K562 (cell line): ENCODE data around the gene PQBP1. TPM values are rescaled to one million over a fixed set of nuclear protein-coding genes. Genes with fewer than 3 reads are reported as not detected.

Experiments
- CTBP1 ChIP-seq: fragments of 450-650 bp; IDR thresholded peaks from 2 replicates; pipeline ENCODE4 v1.6.1; 2016; ENCODE audit warnings: borderline replicate concordance
- EP400 ChIP-seq: fragments of 450-650 bp; IDR thresholded peaks from 2 replicates; pipeline ENCODE4 v1.6.1; 2017; ENCODE audit warnings: antibody characterized with exemption, mild to moderate bottlenecking, moderate library complexity
- FOXP1 ChIP-seq: sonication (generic); formaldehyde crosslinking; IDR thresholded peaks from 2 replicates; pipeline ENCODE4 v1.8.0; 2022; ENCODE audit warnings: mild to moderate bottlenecking, missing genetic modification reagents
- HDAC1 ChIP-seq, 2 experiments: fragments of 450-650 bp; IDR thresholded peaks; 2 replicates each; pipeline ENCODE4 v1.6.1; 2016 to 2017; ENCODE audit warnings: inconsistent platforms in 1 of 2, mild to moderate bottlenecking in 1 of 2, moderate library complexity in 1 of 2
- HEY1 ChIP-seq: fragments of 250-450 bp; sonication (Bioruptor Pico); IDR thresholded peaks from 2 replicates; pipeline ENCODE4 v1.5.0; 2020; ENCODE audit warnings: mild to moderate bottlenecking, moderate library complexity, borderline replicate concordance
- MGA ChIP-seq: fragments of 450-650 bp; IDR thresholded peaks from 2 replicates; pipeline ENCODE4 v1.6.1; 2016; ENCODE audit warnings: mild to moderate bottlenecking, moderate library complexity
- NR2C2 ChIP-seq, 2 experiments: fragments of 200-800 bp in 1 of 2; sonication (Bioruptor generic) in 1 of 2; sonication (generic) in 1 of 2; formaldehyde crosslinking in 1 of 2; IDR thresholded peaks; 2 replicates each; pipeline versions ENCODE4 v1.6.1 to v1.8.0; 2016 to 2022; ENCODE audit warnings: mild to moderate bottlenecking in 1 of 2, missing compliant biosample characterization in 1 of 2, missing genetic modification characterization in 1 of 2, missing genetic modification reagents in 1 of 2
- RBM22 ChIP-seq: fragments of 200-400 bp; formaldehyde crosslinking; IDR thresholded peaks from 2 replicates; pipeline ENCODE4 v1.6.1; 2018; ENCODE audit warnings: low read length, low read depth; ENCODE audit not compliant: poor library complexity, severe bottlenecking
- U2AF1 ChIP-seq: fragments of 200-400 bp; formaldehyde crosslinking; optimal IDR thresholded peaks from 2 replicates; pipeline ENCODE3; 2017; ENCODE audit warnings: mild to moderate bottlenecking, low read depth, low read length, moderate library complexity
- ZC3H4 ChIP-seq: sonication (generic); formaldehyde crosslinking; IDR thresholded peaks from 2 replicates; pipeline ENCODE4 v1.9.0; 2021; ENCODE audit warnings: missing genetic modification reagents, borderline replicate concordance
- ZEB2 ChIP-seq: fragments of 450-650 bp; IDR thresholded peaks from 2 replicates; pipeline ENCODE4 v1.6.1; 2016
- ZNF778 ChIP-seq: fragments of 450-650 bp; formaldehyde crosslinking; IDR thresholded peaks from 2 replicates; pipeline ENCODE4 v1.4.0; 2020; ENCODE audit warnings: mild to moderate bottlenecking, moderate library complexity
- polyA plus RNA-seq, 8 experiments: library from polyadenylated mRNA; depleted of rRNA in 4 of 8; stranded (reverse) in 5 of 8; unstranded in 3 of 8; fragments of >200 nt; fragmentation: Nextera tagmentation in 2 of 8; fragmentation: Illumina TruSeq in 1 of 8; extraction: Ambion mirVana in 2 of 8; extraction: Trizol in 1 of 8; gene quantifications; 2 replicates each; pipeline versions ENCODE4 v1.2.1 to v1.2.3, GENCODE V29; 2011 to 2014; ENCODE audit warnings: inconsistent platforms in 1 of 8, missing spikeins in 1 of 8
- total RNA-seq, 7 experiments: library from RNA; depleted of rRNA in 6 of 7; stranded (reverse); fragments of >200 nt in 6 of 7; fragmentation: Illumina TruSeq in 2 of 7; extraction: Trizol in 2 of 7; gene quantifications; 2 replicates each; pipeline versions ENCODE4 v1.2.1 to v1.2.3, GENCODE V29; 2011 to 2021; ENCODE audit warnings: low replicate concordance in 1 of 7
- TF ChIP-seq, protein P1 (sequence below): fragments of 250-450 bp; sonication (Bioruptor Pico); IDR thresholded peaks from 2 replicates; pipeline ENCODE4 v1.8.0; 2022; ENCODE audit warnings: moderate library complexity, mild to moderate bottlenecking, inconsistent platforms
- TF ChIP-seq, protein P2 (sequence below): fragments of 250-450 bp; sonication (Bioruptor Pico); IDR thresholded peaks from 2 replicates; pipeline ENCODE4 v1.4.0; 2020

Gene PQBP1
- total and polyA plus RNA-seq, 9 of the 15 experiments (the other 6 are each of a cell fraction or from before 2014, with no cell fraction given): 41.3 to 262 (median 112) TPM

- TF ChIP-seq FOXP1 (CRISPR knock-in tag): no peak
- peak in 1 of 2 experiments; percentile 59; a peak in 2 of 4 replicates for TF ChIP-seq HDAC1 (IDR thresholded peaks at IDR 0.05)
- TF ChIP-seq ZC3H4 (CRISPR knock-in tag): no peak
- TF ChIP-seq HEY1 (CRISPR knock-in tag): no peak
- TF ChIP-seq CTBP1: no peak
- no peak for TF ChIP-seq U2AF1
- TF ChIP-seq NR2C2 (CRISPR knock-in tag; IDR thresholded peaks at IDR 0.05): no peak
- TF ChIP-seq NR2C2 (tag; IDR thresholded peaks at IDR 0.05): 0 out of 2 replicates have a peak, but pooled peaks have one; percentile 25
- no peak for TF ChIP-seq RBM22
- TF ChIP-seq ZEB2: 0 out of 2 replicates have a peak, but pooled peaks have one; percentile 23
- TF ChIP-seq, protein P1, sequence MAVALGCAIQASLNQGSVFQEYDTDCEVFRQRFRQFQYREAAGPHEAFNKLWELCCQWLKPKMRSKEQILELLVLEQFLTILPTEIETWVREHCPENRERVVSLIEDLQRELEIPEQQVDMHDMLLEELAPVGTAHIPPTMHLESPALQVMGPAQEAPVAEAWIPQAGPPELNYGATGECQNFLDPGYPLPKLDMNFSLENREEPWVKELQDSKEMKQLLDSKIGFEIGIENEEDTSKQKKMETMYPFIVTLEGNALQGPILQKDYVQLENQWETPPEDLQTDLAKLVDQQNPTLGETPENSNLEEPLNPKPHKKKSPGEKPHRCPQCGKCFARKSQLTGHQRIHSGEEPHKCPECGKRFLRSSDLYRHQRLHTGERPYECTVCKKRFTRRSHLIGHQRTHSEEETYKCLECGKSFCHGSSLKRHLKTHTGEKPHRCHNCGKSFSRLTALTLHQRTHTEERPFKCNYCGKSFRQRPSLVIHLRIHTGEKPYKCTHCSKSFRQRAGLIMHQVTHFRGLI (CRISPR knock-in tag): no peak
- 0 out of 2 replicates have a peak, but pooled peaks have one; percentile 17 for TF ChIP-seq MGA
- TF ChIP-seq ZNF778: no peak
- TF ChIP-seq EP400: 0 out of 2 replicates have a peak, but pooled peaks have one; percentile 72
- TF ChIP-seq, protein P2, sequence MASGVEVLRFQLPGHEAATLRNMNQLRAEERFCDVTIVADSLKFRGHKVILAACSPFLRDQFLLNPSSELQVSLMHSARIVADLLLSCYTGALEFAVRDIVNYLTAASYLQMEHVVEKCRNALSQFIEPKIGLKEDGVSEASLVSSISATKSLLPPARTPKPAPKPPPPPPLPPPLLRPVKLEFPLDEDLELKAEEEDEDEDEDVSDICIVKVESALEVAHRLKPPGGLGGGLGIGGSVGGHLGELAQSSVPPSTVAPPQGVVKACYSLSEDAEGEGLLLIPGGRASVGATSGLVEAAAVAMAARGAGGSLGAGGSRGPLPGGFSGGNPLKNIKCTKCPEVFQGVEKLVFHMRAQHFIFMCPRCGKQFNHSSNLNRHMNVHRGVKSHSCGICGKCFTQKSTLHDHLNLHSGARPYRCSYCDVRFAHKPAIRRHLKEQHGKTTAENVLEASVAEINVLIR (CRISPR knock-in tag): no peak
These were observed 539 bp upstream of the PQBP1 start (continued) for GRCh38 chrX:48897157-48897624.
